ENCODE results near the gene ZAP70.

The ZAP70 gene

GRCh38 chr2:97754690-97755346, 41.4 kb downstream of the ZAP70 start:
- no peak for DNase-seq

- no peak for DNase-seq
Measured at GRCh38 chr2:97755491-97755890, 42.1 kb downstream of the ZAP70 start.

GRCh38 chr2:97757062-97757461, 43.7 kb downstream of the ZAP70 start:
- no peak for DNase-seq

DNA sequence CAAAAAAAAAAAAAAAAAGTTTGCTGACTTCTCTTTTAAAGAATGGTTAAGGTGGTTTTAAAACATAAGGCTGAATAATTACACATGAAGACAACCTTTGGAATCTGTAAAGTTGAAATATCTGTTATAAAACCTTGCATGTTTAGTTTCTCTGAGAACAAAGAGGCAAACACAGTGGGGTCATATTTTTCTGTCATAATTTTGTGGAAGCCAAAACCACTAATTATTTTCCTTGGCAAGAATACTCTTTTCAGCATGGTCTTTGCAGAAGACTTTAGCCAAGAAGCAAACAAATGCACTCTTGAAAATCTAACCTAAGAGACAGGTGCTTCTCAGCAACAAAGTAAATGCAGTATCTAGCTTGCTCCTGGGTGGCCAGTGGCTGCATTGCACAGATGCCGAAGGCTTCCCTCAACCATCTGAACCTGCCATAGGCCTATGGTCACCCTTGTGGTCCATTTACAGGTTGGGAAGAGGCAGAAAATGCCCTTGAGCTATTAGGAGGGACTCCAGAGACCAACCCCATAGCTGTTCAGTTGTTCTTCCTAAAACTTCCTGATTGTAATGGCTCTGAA, 44.8 kb downstream of the ZAP70 start:
- DNase-seq = no peak

DNA sequence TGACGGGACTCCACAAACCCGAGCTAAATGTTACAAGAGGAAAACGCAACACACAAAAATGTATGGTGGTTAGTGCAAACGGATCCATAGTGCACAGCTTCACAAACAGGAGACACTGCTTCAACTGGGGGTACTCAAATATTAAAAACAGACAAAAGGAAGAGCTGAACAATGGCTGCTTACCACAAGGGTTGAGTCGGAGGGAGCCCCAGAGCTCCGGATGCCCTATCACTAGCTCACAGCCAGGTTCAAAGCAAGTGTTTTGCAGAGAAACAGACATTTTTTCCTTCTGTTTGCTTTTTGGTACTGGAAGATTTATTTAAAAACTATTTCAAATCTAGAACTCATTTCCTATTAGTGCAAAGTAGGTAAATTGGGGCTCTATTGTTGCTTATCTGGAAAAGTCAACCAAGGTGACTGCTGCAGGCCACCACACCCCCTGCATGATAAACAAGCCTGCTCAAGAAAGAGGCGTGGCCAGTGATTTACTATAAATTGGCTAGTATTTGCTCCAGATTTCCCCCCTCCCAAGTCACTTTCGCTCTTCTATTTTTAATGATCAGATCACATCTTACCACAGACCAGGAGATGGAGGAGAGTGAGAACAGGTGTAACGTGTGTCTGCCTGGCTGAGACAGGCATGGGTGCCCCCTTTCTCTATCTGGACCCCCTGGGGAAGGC, 46.5 kb downstream of the ZAP70 start:
- DNase-seq = peak in 2 of 6 experiments; percentile 12 to 26

- no peak for DNase-seq
Measured at GRCh38 chr2:97760480-97761049, 47.2 kb downstream of the ZAP70 start.

DNA sequence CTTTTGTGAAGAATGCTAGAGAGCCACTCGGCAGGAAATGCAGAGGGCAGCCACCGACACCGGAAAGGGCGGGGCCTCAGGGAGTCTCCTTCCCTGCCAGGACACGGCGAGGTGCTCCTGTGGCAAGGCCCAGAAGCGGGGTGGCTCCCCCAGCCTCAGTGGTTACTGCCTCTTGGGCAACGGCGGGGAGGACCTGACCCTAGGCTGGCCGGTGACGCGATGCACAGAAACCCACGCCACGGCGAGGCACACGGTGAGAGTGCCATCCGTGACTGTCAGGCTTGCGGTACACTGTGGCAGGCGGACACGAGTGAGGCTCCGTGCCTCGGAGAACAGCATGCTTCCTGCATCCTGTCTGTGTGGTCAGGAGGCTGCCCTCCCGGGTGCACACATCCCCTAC, 47.8 kb downstream of the ZAP70 start:
- DNase-seq = peak in 5 of 6 experiments; percentile 16 to 47 (median 36)

DNA sequence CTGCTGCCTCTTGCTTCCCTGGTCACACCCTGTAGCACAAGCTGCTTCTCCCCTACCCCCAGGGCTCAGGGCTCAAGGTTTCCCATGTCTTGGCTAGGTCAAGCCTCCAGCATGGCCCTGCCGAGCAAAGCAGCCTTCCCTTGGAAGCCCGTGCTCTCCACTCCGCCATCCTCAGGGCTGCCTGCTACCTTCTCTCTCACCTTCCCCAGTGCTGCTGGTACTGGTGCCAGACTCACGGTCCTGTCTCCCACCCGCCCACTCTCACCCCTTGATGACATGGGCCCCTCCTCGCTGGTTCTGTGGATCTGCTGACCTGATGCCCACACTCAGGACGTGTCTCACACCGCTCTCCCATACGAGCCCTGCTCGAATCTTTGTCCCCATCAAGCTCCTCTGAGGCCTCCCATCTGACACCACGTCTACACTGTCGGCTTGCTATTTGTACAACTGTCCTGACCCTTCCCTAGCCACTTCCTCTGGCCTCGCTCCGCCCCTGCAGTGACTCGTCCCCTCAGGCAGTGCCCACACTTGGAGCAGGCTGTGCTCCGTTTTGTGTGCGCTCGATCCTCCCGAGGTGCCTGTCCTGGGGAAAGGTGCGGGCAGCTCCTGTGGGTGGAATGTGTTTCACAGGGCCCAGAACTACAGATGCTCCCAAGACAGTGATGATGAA, 49.9 kb downstream of the ZAP70 start:
- no peak for DNase-seq

DNA sequence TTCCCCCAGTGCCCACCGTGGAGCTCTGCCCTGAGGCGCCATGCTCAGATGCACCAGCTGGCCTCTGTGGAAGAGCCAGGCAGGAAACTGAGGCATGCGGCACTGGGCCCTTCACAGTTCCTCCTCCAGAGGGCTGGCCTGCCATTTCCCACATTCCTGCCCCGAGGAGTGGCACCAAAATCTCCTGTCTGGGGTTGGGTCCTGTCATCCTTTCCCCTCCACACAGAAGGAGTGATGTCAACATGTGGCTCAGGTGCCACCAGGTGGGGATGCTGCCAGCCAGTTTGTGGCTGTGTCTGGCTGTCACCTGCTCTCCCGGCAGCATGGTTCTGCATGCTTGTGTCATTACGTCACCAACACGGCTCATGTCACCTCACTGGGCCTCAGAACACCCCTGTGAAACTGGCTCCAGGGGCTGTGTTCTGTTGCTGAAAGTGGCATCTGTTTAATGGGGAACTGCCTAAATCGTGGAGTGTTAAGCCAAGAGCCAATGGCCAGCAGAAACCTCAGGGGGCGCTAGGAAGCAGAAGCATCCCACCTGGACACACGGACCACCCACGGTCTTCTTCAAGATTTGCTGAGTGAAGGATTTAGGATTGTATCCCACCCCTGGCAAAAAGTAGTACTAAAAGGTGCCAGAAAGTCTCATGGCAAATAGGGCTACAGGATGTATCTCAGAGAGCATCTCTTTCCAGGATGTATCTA, 51.3 kb downstream of the ZAP70 start:
- no peak for DNase-seq

GRCh38 chr2:97765933-97766332, 52.6 kb downstream of the ZAP70 start:
- no peak for DNase-seq

GRCh38 chr2:97766567-97766966, 53.2 kb downstream of the ZAP70 start:
- no peak for DNase-seq

DNA sequence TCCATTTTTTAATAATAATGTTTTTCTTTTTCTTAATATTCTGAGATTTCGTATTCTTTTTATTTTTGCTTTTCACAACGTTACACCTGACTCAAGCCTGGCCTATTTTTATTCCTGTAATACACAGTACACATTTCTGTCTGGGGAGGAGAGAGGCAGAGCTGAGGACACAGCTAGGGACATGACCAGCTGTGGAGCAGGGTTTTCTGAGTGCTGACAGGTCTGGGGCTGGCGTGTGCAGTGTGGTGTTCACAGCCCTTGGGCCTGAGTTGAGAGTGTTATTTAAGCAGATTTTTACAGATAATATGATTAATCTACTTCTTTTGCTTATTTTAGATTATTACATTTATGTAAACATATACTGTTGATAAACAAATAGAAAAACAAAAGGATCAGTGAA, 55.9 kb downstream of the ZAP70 start:
- DNase-seq = no peak

- DNase-seq = no peak
Measured at GRCh38 chr2:97769711-97770110, 56.3 kb downstream of the ZAP70 start.

DNA sequence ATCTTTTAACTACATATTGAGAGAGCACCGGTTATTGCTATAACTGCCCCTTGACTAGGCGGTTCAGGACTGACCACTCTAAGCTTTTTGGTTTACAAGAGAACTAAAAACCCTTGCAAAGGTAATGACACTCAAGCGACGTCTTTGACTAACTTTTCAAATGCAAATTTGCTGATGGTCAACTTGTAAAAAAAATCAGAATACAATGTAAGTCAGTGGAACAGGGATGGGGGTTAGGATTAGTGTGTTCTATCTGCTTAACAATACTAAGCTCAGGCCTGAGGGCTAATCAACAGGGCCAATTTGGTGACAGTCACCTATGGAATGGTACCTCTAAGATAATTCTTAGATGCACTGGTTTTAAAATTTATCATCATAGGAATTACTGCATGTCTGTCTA, 57.1 kb downstream of the ZAP70 start:
- DNase-seq = no peak

- no peak for DNase-seq
Measured at GRCh38 chr2:97774425-97774824, 61.0 kb downstream of the ZAP70 start.

GRCh38 chr2:97775074-97775473, 61.7 kb downstream of the ZAP70 start:
- DNase-seq = no peak

- DNase-seq = no peak
Measured at GRCh38 chr2:97779141-97779540, 65.8 kb downstream of the ZAP70 start.

DNA sequence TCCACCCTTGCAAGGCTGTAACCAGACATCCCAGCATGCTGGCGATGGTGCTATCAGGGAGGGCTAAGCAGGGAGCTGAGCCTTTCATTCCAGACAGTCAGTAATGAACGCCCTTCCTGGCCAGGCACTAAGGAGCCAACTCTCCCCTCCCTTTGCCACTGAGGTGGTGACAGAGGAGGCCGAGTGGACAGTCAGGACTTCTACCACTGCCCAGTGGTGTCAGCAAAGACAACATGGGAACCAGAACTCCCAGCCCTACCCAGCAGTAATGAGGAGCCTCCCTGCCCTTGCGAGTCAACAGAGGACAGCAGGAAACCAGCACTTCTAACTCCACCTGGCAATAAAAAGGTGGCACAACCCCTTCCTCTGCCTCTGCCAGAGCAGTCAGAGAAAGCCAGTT, 68.6 kb downstream of the ZAP70 start:
- DNase-seq = no peak

- no peak for DNase-seq
Measured at GRCh38 chr2:97784953-97785352, 71.6 kb downstream of the ZAP70 start.

GRCh38 chr2:97785818-97786217, 72.4 kb downstream of the ZAP70 start:
- no peak for DNase-seq

- no peak for DNase-seq
Measured at GRCh38 chr2:97788986-97789644, 75.7 kb downstream of the ZAP70 start.

Data from stimulated activated naive CD4-positive, alpha-beta T cell (primary cell).